Memory B cell (primary cell): ENCODE data around the gene TCF3.

ENCODE experiments used
- ATAC-seq: fragments of 150-1000 bp; cut with Tn5 transposase; 2 replicates; pipeline ENCODE4 v1.10.0; 2021; ENCODE audit warnings: low read depth, mild to moderate bottlenecking, moderate library complexity
- DNase-seq, 2 donors: peaks; one replicate each; pipeline ENCODE4 v3.0.0; 2022; ENCODE audit warnings: low spot score in 2 of 2
- H3K27ac Mint-ChIP-seq: one replicate; pipeline ENCODE4 v1.8.0; 2022; ENCODE audit warnings: mild to moderate bottlenecking, moderate library complexity, mixed read lengths
- H3K27me3 Mint-ChIP-seq: one replicate; pipeline ENCODE4 v1.8.0; 2022; ENCODE audit warnings: mixed read lengths
- H3K36me3 Mint-ChIP-seq: one replicate; pipeline ENCODE4 v1.8.0; 2022; ENCODE audit warnings: mild to moderate bottlenecking, mixed read lengths
- H3K4me1 Mint-ChIP-seq: one replicate; pipeline ENCODE4 v1.8.0; 2022; ENCODE audit warnings: mixed read lengths
- H3K4me3 Mint-ChIP-seq: one replicate; pipeline ENCODE4 v1.8.0; 2022; ENCODE audit warnings: mild to moderate bottlenecking, moderate library complexity, mixed read lengths
- H3K9me3 Mint-ChIP-seq: one replicate; pipeline ENCODE4 v1.8.0; 2022; ENCODE audit warnings: mixed read lengths

TCF3 gene

DNA sequence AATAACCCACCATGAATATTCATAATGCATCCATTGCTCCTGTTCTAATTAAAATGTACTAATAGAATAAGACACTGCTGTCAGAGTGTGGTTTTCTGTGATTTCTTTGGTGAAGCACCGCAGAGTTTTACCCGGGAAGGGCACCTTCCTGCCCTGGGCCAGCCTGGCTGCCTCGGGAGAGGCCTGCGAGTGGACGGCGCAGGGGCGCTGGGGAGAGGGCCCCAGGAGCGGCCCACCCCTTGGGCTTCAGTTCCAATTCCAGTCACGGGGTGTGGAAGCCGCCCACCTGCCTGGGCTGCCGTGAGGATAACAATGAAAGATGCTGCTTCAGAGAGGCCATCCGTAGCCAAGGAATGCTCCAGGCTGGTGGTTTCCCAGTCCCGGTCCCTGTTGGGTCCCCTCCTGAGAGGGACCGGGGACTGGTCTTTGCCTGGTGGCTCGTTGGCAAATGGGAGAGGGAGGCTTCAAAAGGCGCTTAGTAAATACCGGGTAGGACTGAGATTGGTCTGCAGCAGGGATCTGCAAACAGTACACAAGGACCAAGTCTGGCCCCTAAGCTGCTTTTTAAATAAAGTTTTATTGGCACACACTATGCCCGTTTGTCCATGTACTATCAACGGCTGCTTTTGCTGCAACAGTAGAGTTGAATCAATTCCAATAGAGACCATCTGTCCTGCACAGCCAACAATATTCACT is 18.0 kb downstream of the TCF3 start:
- ATAC-seq (no peak), DNase-seq (no peak)
- Mint-ChIP-seq H3K9me3 (no peaks in the 10 kb centered on the region), H3K27me3 (no peaks in the 10 kb centered on the region), H3K36me3 (peaks cover 18% of the 10 kb centered on the region), H3K27ac (no peak overlapping the region), H3K4me3 (no peak overlapping the region), H3K4me1 (peaks cover 5% of the 10 kb centered on the region)

DNA sequence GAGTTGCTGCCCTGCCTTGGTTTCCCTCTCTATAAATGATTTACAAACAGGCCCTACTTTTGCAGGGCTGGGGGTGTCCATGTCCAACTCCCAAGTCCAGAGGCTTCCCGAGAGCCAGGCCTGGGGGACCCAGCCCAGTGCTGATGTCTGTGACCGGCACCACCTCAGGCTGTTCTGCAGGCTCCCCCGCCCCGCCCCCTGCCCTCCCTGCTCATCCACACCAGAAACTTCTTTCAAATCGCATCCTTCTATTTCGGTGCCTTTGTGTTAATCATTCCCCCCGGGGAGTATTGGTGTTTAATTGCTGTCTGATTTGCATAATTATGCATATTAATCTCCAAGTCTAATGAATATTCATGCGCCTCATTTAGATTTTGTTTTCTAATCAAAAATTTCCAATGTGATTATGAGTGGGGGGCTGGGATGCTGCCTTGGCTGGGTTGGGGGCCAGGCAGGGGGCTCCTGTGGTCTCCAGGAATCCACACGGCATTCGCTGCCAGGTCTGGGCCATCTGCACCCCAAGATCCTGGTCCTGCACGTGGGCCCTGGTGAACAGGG is 19.1 kb downstream of the TCF3 start:
- Mint-ChIP-seq H3K27me3 (no peaks in the 10 kb centered on the region), H3K27ac (no peak overlapping the region), H3K4me3 (no peak overlapping the region), H3K9me3 (no peaks in the 10 kb centered on the region), H3K4me1 (peaks cover 5% of the 10 kb centered on the region), H3K36me3 (peaks cover 12% of the 10 kb centered on the region)
- DNase-seq, result no peak
- no peak for ATAC-seq

DNA sequence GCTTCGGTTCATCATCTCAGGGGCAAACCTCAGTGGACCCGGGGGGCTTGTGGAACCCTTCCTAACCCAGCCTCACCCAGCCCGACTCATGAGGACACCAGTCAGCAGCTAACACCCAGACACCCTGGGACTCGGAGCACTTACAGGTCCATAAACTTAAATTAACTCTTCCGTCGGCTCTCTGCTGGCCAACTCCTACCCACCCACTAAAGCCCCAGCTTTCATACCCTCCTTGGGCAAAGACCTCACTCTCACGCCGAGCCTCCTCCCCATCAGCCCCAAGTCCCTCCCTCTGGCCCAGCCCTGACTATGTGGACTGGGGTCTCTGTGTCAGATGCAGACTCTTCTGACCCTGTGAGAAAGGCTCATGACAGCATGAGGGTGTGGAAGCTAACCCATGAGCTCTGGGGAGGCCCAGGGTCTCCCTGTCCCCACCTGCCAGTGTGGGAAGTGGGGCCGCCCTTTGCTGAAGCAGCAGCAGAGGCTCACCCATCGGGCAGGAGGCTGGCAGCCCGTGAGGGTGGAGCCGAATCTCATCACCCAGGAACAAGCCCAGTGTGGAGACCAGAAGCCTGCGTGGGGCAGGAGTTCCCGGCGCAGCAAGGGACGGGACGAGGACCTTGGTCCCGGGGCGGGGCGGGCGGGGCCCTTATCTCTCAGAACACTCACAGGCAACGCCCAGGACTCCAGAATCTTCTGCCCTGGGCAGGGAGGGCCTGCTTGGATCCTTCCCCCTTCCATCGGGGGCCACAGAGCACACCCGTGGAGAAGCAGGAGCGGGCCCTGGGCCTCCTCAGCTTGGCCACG is 19.8 kb downstream of the TCF3 start:
- Mint-ChIP-seq H3K27me3 (no peaks in the 10 kb centered on the region), H3K4me3 (no peak overlapping the region), H3K4me1 (peaks cover 5% of the 10 kb centered on the region), H3K27ac (no peak overlapping the region), H3K36me3 (peaks cover 12% of the 10 kb centered on the region), H3K9me3 (no peaks in the 10 kb centered on the region)
- DNase-seq (no peak), ATAC-seq (no peak)

DNA sequence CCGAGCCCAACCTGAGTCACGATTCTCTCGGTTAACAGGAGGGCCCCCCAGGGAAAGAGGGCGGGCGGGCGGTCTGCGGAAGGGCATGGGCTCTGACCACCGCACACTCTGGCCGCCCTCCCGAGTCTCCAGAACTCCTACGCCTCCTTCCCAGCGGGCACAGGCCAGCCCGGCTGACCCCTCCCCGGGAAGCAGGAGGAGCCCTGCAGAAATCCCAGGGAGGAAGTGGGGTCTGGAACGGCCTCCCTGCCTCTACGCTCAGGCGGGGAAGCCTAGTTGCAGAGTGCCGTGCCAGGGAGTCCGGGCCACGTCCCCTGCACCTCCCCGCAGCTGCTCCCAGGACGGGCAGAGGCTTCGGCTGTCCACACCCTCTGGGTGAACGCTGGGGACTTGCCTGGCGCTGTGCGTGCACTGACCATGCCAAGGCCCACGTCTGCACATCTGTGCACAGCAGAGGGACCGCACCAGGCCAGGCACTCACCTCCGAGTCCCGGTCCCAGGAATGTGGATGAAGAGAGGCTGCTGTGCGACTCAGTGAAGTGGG is 20.8 kb downstream of the TCF3 start:
- H3K36me3 Mint-ChIP-seq, result peaks cover 12% of the 10 kb centered on the region
- no peak overlapping the region for H3K27ac Mint-ChIP-seq
- peaks cover 5% of the 10 kb centered on the region for H3K4me1 Mint-ChIP-seq
- no peak for DNase-seq
- no peaks in the 10 kb centered on the region for H3K27me3 Mint-ChIP-seq
- H3K4me3 Mint-ChIP-seq, result no peak overlapping the region
- no peak for ATAC-seq
- no peaks in the 10 kb centered on the region for H3K9me3 Mint-ChIP-seq

DNA sequence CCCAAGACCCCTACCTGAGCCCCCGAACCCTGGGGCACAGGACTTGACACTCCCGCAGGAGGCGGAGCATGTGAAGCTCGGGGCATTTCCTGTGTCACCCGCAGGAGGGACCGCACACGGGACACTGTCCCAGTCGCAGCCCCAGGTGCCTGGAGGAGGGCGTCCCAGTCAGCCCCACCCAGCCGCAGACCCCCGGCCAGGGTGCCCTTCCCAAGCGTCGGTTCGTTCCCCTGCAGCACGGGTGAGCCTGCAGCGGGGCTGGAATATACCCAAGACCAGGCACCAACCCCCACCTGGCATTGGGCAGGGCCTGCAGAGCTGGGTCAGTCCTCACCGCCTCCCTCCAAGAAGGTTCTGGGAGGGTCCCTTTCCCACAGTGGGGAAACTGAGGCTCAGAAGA is 21.6 kb downstream of the TCF3 start:
- no peak for DNase-seq
- no peak for ATAC-seq
- H3K27me3 Mint-ChIP-seq, result no peaks in the 10 kb centered on the region
- H3K27ac Mint-ChIP-seq, result no peak overlapping the region
- peaks cover 5% of the 10 kb centered on the region for H3K4me1 Mint-ChIP-seq
- peaks cover 14% of the 10 kb centered on the region for H3K36me3 Mint-ChIP-seq
- no peaks in the 10 kb centered on the region for H3K9me3 Mint-ChIP-seq
- H3K4me3 Mint-ChIP-seq, result no peak overlapping the region

DNA sequence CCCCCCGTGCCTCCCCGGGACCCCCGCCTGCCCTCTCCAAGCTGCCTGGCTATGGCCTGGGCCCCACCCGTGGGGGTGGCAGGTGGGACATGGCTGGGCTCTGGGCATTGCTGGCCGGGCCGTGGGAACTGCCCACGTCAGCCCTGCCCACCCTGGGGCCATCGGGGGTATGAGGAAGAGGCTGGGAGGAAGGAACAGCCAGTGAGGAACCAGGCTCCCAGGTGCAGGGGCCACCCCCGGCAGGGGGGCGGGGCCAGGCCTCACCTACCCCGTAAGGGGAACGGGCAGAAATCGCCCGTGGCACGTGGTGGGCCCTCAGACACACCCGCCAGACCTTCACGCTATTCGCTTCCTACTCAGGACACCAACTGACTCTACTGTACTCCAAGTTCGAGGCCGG is 22.4 kb downstream of the TCF3 start:
- ATAC-seq (no peak), DNase-seq (no peak)
- Mint-ChIP-seq H3K4me3 (no peak overlapping the region), H3K9me3 (no peaks in the 10 kb centered on the region), H3K4me1 (no peaks in the 10 kb centered on the region), H3K27me3 (no peaks in the 10 kb centered on the region), H3K27ac (no peak overlapping the region), H3K36me3 (peaks cover 8% of the 10 kb centered on the region)

DNA sequence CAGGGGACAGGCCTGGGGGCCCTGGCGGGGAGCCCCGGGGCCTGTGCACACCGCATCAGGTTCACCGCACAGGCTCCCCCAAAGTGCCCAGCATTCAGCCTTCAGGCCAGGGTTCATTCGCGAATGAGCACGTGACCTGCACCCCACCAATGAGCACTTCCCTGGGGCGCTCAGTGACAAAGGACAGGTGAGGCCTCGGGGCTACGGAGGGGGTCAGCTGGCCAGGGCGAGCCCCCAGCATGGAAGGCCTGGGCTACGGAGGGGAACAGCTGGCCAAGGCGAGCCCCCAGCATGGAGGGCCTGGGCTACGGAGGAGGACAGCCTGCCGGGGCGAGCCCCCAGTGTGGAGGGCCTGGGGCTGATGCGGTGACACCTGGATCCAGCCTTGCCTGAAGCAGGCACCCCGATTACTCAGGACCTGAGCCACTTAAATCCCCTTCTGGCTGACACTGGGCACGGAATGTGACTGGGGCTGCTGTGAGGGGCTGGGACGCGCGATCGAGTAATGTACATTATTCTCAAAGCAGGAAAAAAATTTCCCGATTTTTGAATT is 23.1 kb downstream of the TCF3 start:
- peaks cover 10% of the 10 kb centered on the region for H3K36me3 Mint-ChIP-seq
- H3K27me3 Mint-ChIP-seq, result no peaks in the 10 kb centered on the region
- DNase-seq (no peak), ATAC-seq (no peak)
- no peaks in the 10 kb centered on the region for H3K4me1 Mint-ChIP-seq
- H3K27ac Mint-ChIP-seq, result no peak overlapping the region
- H3K9me3 Mint-ChIP-seq, result no peaks in the 10 kb centered on the region
- no peak overlapping the region for H3K4me3 Mint-ChIP-seq

DNA sequence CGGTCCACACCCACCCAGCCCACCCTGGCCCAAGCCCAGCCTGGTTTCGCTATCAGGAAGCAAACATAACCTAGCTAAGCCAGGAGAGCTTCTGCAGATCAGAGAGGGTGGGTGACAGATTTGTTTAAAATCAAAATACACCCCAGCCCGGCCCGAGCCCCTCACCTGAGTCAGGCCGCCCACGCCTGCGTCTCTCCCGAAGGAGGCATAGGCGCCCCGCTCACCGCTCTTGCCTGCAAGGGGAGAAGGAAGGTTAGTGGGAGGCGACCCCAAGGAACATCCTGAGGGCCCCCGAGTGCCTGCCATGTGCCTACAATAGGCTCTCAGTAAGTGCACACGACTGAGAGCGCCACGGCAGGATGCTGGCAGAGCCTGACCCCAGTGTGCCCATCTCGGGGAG is 25.2 kb downstream of the TCF3 start:
- H3K4me3 Mint-ChIP-seq, result no peak overlapping the region
- H3K4me1 Mint-ChIP-seq, result peaks cover 4% of the 10 kb centered on the region
- DNase-seq (no peak), ATAC-seq (no peak)
- H3K27ac Mint-ChIP-seq, result no peak overlapping the region
- no peaks in the 10 kb centered on the region for H3K27me3 Mint-ChIP-seq
- H3K36me3 Mint-ChIP-seq, result peaks cover 14% of the 10 kb centered on the region
- H3K9me3 Mint-ChIP-seq, result no peaks in the 10 kb centered on the region

DNA sequence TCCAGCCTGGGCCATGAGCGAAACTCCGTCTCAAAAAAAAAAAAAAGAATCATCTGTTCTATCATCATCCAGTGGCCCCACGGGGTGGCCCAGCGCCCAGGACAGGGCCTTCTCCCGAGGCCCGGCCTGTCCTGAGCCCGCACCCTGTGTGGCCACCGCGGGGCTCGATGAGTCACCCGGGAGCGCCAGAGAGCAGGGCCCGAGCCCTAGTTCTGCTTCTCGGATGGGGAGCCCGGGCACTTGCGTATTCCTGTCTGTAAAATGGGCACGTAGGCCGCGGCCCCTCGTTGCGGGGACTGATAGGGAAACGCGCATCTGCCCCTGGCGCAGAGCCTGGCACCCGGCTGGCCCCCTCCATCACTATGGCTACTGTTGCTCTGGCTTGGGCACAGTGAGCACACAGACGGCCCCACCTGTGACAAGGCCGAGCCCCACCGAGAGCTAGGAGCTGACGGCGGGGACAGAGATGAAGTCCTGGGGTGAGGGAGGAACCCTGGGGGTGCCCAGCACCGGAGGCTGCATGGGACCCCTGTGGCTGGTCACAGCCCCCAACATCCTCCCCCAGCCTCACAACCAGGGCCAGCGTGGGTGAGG is 25.9 kb downstream of the TCF3 start:
- DNase-seq (no peak), ATAC-seq (no peak)
- no peak overlapping the region for H3K27ac Mint-ChIP-seq
- H3K27me3 Mint-ChIP-seq, result no peaks in the 10 kb centered on the region
- H3K4me3 Mint-ChIP-seq, result no peak overlapping the region
- H3K4me1 Mint-ChIP-seq, result peaks cover 4% of the 10 kb centered on the region
- H3K36me3 Mint-ChIP-seq, result peaks cover 14% of the 10 kb centered on the region
- H3K9me3 Mint-ChIP-seq, result no peaks in the 10 kb centered on the region

DNA sequence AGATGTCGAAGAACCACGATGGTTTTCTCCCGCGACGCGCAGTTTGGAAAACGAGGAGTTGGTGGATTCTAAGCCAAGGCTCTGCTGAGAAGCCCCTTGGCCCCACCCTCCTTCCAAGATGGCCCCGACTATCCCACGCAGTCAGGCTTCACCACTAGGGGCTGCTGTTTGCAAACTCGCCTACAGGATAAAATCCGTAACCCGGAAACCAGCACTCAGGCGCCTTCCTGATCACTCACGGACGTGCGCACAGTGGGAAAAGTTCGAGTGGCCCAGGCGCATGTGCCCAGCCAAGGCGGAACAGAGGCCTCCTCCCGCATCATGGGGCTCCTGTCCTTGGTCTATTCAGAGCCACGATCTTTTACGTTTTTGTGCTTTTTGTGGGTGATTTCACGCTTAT is 28.0 kb downstream of the TCF3 start:
- Mint-ChIP-seq H3K27ac (peak overlapping the region; percentile 28), H3K36me3 (peaks cover 16% of the 10 kb centered on the region), H3K4me3 (no peak overlapping the region), H3K4me1 (peaks cover 4% of the 10 kb centered on the region), H3K27me3 (no peaks in the 10 kb centered on the region), H3K9me3 (no peaks in the 10 kb centered on the region)
- peak; percentile 89 for ATAC-seq
- DNase-seq, result peak; percentile 49 to 62

DNA sequence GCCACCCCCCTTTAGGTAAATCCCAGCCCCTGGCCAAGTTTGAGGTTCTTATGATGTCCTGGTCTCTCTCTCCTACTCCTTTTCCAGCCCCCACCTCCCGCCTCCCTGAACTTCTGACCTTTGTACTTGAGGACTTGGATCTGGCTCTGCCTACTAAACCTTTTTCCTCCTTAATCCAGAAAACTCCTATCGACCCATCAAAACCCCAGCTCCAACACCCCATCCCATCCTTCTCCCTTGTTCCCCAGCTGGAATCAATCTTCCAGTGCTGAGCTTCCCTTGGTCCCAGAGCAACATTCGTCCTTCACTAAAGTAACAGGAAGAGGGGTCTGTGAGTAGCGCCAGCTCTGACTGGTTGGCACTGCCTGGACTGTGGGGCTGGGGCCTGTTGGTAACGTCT is 29.9 kb downstream of the TCF3 start:
- peaks cover 21% of the 10 kb centered on the region for H3K36me3 Mint-ChIP-seq
- H3K4me1 Mint-ChIP-seq, result peaks cover 17% of the 10 kb centered on the region
- H3K9me3 Mint-ChIP-seq, result no peaks in the 10 kb centered on the region
- ATAC-seq (no peak), DNase-seq (no peak)
- peak overlapping the region; percentile 84 for H3K27ac Mint-ChIP-seq
- no peaks in the 10 kb centered on the region for H3K27me3 Mint-ChIP-seq
- H3K4me3 Mint-ChIP-seq, result no peak overlapping the region

DNA sequence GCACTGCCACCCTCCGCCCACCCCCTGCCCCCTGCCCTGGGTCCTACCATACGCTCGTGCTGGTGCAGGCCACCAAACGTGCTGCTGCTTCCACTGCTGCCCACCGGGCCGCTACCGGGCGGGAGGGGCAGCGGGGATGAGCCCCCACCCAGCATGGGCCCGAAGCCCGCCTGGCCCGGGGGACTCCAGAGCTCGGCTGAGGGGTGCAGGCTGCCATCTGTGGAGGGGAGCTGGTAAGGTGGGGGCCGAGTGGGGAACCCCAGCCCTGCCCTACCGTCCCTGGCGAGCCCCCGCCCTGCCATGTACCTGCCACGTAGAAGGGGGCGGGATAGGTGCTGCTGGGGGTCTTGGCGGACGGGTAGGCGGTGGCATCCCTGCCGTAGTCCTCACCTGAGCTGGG is 30.4 kb downstream of the TCF3 start:
- Mint-ChIP-seq H3K9me3 (no peaks in the 10 kb centered on the region), H3K27ac (no peak overlapping the region), H3K4me3 (no peak overlapping the region), H3K36me3 (peaks cover 21% of the 10 kb centered on the region), H3K4me1 (peaks cover 22% of the 10 kb centered on the region), H3K27me3 (no peaks in the 10 kb centered on the region)
- no peak for ATAC-seq
- no peak for DNase-seq

DNA sequence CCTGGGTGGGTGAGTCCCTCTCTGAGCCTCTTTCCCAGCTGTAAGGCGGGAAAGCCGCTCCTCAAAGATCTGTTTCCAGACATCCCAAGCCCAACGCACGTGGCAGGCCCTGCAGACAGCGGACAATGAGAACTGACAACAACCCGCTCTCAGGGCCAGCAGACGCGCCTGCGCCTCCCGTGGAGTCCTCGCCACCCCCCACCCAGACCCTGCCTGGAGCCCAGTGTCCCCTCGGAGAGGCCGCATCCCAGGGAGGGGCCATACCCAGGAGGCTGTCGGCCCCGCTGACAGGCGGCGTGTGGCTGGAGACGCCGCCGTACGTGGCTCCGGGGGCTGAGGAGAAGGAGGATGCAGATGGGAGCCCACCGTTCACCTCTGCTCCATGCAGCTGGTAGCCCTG is 30.8 kb downstream of the TCF3 start:
- Mint-ChIP-seq H3K4me1 (peaks cover 26% of the 10 kb centered on the region), H3K4me3 (no peak overlapping the region), H3K9me3 (no peaks in the 10 kb centered on the region), H3K36me3 (peaks cover 21% of the 10 kb centered on the region), H3K27ac (no peak overlapping the region), H3K27me3 (no peaks in the 10 kb centered on the region)
- ATAC-seq, result no peak
- DNase-seq, result no peak

DNA sequence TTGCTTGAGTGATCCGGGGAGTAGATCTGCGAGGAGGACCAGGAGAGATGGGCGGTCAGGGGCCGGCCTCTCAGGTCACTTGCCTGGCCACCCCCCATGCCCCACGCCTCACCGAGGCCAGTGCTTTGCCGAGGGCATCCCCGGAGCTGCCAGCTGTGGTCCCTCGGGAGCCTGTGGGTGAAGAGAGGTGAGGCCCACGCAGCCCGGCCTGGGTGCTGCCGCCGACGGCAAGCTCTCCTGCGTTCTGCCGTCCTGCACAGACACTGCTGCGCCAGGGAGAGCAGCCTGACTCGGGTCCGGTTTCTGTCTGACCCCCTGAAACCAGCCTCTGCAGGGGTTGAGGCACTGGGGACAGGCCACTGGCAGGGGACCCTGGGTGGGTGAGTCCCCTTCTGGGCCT is 31.4 kb downstream of the TCF3 start:
- H3K4me1 Mint-ChIP-seq, result peaks cover 28% of the 10 kb centered on the region
- H3K9me3 Mint-ChIP-seq, result no peaks in the 10 kb centered on the region
- H3K36me3 Mint-ChIP-seq, result peaks cover 21% of the 10 kb centered on the region
- no peak for DNase-seq
- ATAC-seq, result no peak
- H3K4me3 Mint-ChIP-seq, result no peak overlapping the region
- H3K27ac Mint-ChIP-seq, result no peak overlapping the region
- no peaks in the 10 kb centered on the region for H3K27me3 Mint-ChIP-seq
